T-helper 17 cell (primary cell): ENCODE results near the gene LRIT3. TPM values are rescaled to one million over a fixed set of nuclear protein-coding genes. Genes with fewer than 3 reads are reported as not detected.

Experiments
- total RNA-seq, 4 donors: library from RNA in 2 of 4; stranded (reverse) in 2 of 4; gene quantifications; one replicate each; pipeline ENCODE4 v1.2.3 and lab custom pipeline; 2022 to 2026

Gene LRIT3
- total RNA-seq, 2 donors from 2014 or later, result 0.21 to 0.30 TPM

Other genes with a start within 250 kb of the LRIT3 start
- gene CASP6, start 144.7 kb upstream of the LRIT3 start, total RNA-seq, result 10 to 100 TPM; 16.8 to 17.1 TPM
- gene PLA2G12A, start 118.0 kb upstream of the LRIT3 start, total RNA-seq, result 10 to 100 TPM; 13.8 to 39.4 TPM
- gene CFI, start 46.1 kb upstream of the LRIT3 start, total RNA-seq, result not detected
- gene GAR1, start 32.3 kb upstream of the LRIT3 start, total RNA-seq, result 10 to 100 TPM in 1 of 2 donors, 1 to 10 TPM in 1; 9.3 to 11.1 TPM
- not detected for gene RRH, start 20.1 kb upstream of the LRIT3 start, total RNA-seq
- 10 to 100 TPM in 1 of 2 donors, under 1 TPM in 1; 0.30 to 11.8 TPM for gene EGF, start 64.8 kb downstream of the LRIT3 start, total RNA-seq